Measurements from ENCODE around the gene SRP72. TPM values are rescaled to one million over a fixed set of nuclear protein-coding genes. Genes with fewer than 3 reads are reported as not detected.

Gene SRP72
- polyA plus RNA-seq, 3 donors: 54.4 to 140 (median 103) TPM

DNA sequence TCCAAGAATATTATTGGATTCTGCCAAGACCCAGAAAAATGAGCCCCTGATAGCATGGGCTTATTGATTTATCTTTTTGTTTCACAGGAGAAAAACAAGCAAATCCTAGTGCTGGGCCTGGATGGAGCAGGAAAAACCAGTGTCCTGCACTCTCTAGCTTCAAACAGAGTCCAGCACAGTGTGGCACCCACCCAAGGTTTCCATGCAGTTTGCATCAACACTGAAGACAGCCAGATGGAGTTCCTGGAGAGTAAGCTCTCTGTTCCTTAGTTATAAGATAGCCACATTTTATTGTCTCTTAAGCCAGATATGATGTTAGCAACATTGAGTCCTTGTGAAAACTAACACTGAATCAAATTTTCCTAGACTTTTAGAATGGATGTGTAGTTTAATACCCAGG lies 43.7 kb downstream of the SRP72 start:
- no peak overlapping the region for H3K9ac ChIP-seq (ENCODE audit: insufficient read depth, low read length, poor library complexity, severe bottlenecking)
- no peak overlapping the region for H3K27ac ChIP-seq (ENCODE audit: low read depth in 1 of 2, low read length in 2 of 2)
- peaks cover 6% of the 10 kb centered on the region in 2 donors for H3K4me1 ChIP-seq (ENCODE audit: control insufficient read depth in 1 of 2, insufficient read depth in 2 of 2, low read length in 2 of 2)
- peaks cover 0 to 6% (median 0%) of the 10 kb centered on the region in 7 donors for H3K9me3 Mint-ChIP-seq
- H3K79me2 ChIP-seq (ENCODE audit: insufficient read depth, low read length): no peaks in the 10 kb centered on the region
- no peak overlapping the region for H3K4me2 ChIP-seq (replicated peaks; ENCODE audit: extremely low read depth, low read length, poor library complexity, severe bottlenecking)
- intact Hi-C loops (cut with micrococcal nuclease): no loop called here
- TF ChIP-seq CTCF (IDR thresholded peaks at IDR 0.05): no peak
- no peak overlapping the region for H3K4me3 Mint-ChIP-seq
- H3K4me1 Mint-ChIP-seq: peaks cover 7% of the 10 kb centered on the region
- no peaks in the 10 kb centered on the region for H3K36me3 ChIP-seq (replicated peaks in 1 of 2; ENCODE audit: control insufficient read depth in 1 of 2, insufficient read depth in 2 of 2, low read length in 2 of 2)
- H3K27me3 ChIP-seq (ENCODE audit: control insufficient read depth in 2 of 2, insufficient read depth in 2 of 2, low read length in 2 of 2): peaks cover 0 to 10% of the 10 kb centered on the region in 2 donors
- DNase-seq: no peak
- no peak overlapping the region for H3K27ac Mint-ChIP-seq
- H3K4me3 ChIP-seq (replicated peaks in 1 of 3; ENCODE audit: low read depth in 2 of 3, low read length in 3 of 3): no peak overlapping the region
- H2AFZ ChIP-seq (ENCODE audit: insufficient read depth, low read depth, low read length, poor library complexity, severe bottlenecking): no peak overlapping the region
- peaks cover 13 to 14% (median 14%) of the 10 kb centered on the region in 3 donors for H3K27me3 Mint-ChIP-seq (ENCODE audit: low read depth in 3 of 3)
- no peaks in the 10 kb centered on the region for H4K20me1 ChIP-seq (ENCODE audit: insufficient read depth, low read length)
- no peaks in the 10 kb centered on the region for H3K36me3 Mint-ChIP-seq
- H3K9me3 ChIP-seq (replicated peaks in 1 of 2; ENCODE audit: control insufficient read depth in 1 of 2, insufficient read depth in 1 of 2, low read length in 2 of 2): no peaks in the 10 kb centered on the region

- peaks cover 3 to 5% (median 4%) of the 10 kb centered on the region in 3 donors for H3K27me3 Mint-ChIP-seq (ENCODE audit: low read depth in 3 of 3)
- TF ChIP-seq CTCF (IDR thresholded peaks at IDR 0.05): no peak
- no CpG with 5 or more reads among the region's 1 CpG for WGBS (ENCODE audit: insufficient coverage)
- H3K4me3 ChIP-seq (replicated peaks in 1 of 3; ENCODE audit: low read depth in 2 of 3, low read length in 3 of 3): no peak overlapping the region
- H3K4me2 ChIP-seq (replicated peaks; ENCODE audit: extremely low read depth, low read length, poor library complexity, severe bottlenecking): no peak overlapping the region
- peaks cover 0 to under 1% (median 0%) of the 10 kb centered on the region in 7 donors for H3K9me3 Mint-ChIP-seq
- no peak overlapping the region for H3K27ac Mint-ChIP-seq
- no peak overlapping the region for H3K9ac ChIP-seq (ENCODE audit: insufficient read depth, low read length, poor library complexity, severe bottlenecking)
- H3K4me1 Mint-ChIP-seq: peaks cover 5% of the 10 kb centered on the region
- no peaks in the 10 kb centered on the region for H3K36me3 ChIP-seq (replicated peaks in 1 of 2; ENCODE audit: control insufficient read depth in 1 of 2, insufficient read depth in 2 of 2, low read length in 2 of 2)
- no peak overlapping the region for H3K27ac ChIP-seq (ENCODE audit: low read depth in 1 of 2, low read length in 2 of 2)
- H3K9me3 ChIP-seq (replicated peaks in 1 of 2; ENCODE audit: control insufficient read depth in 1 of 2, insufficient read depth in 1 of 2, low read length in 2 of 2): no peaks in the 10 kb centered on the region
- no peak for DNase-seq
- H2AFZ ChIP-seq (ENCODE audit: insufficient read depth, low read depth, low read length, poor library complexity, severe bottlenecking): no peak overlapping the region
- intact Hi-C loops (cut with micrococcal nuclease): no loop called here
- H4K20me1 ChIP-seq (ENCODE audit: insufficient read depth, low read length): no peaks in the 10 kb centered on the region
- no peaks in the 10 kb centered on the region for H3K4me1 ChIP-seq (ENCODE audit: control insufficient read depth in 1 of 2, insufficient read depth in 2 of 2, low read length in 2 of 2)
- no peaks in the 10 kb centered on the region for H3K36me3 Mint-ChIP-seq
- no peak overlapping the region for H3K4me3 Mint-ChIP-seq
- H3K27me3 ChIP-seq (ENCODE audit: control insufficient read depth in 2 of 2, insufficient read depth in 2 of 2, low read length in 2 of 2): no peaks in the 10 kb centered on the region
- no peaks in the 10 kb centered on the region for H3K79me2 ChIP-seq (ENCODE audit: insufficient read depth, low read length)
These were observed 44.7 kb downstream of the SRP72 start for GRCh38 chr4:56512166-56512565.
